ENCODE measurements around the gene CNTD1. TPM values are rescaled to one million over a fixed set of nuclear protein-coding genes. Genes with fewer than 3 reads are reported as not detected.
A peak's percentile ranks its signal among the peaks of the same experiment; 100 is the strongest.

The CNTD1 gene
- total and polyA plus RNA-seq, 2 donors (not counting 1 experiment from before 2014, with no cell fraction given) = 0.14 to 0.66 TPM

DNA sequence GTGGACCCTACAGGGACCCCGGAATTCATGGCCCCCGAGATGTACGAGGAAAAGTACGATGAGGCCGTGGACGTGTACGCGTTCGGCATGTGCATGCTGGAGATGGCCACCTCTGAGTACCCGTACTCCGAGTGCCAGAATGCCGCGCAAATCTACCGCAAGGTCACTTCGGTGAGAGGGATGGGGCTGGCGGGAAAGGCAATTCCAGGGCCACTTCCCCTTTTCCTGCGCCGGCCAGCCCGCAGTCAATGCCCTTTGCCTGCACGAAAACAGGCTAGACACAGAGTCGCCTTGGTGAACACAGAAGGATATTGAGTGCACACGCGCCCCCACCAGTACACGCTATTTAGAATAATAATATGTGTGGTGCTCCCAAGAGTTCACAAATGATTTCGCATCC is 14.3 kb upstream of the CNTD1 start:
- peaks cover 1% of the 10 kb centered on the region for H3K36me3 ChIP-seq (ENCODE audit: control insufficient read depth, insufficient read depth, low read length)
- TF ChIP-seq, protein P1, sequence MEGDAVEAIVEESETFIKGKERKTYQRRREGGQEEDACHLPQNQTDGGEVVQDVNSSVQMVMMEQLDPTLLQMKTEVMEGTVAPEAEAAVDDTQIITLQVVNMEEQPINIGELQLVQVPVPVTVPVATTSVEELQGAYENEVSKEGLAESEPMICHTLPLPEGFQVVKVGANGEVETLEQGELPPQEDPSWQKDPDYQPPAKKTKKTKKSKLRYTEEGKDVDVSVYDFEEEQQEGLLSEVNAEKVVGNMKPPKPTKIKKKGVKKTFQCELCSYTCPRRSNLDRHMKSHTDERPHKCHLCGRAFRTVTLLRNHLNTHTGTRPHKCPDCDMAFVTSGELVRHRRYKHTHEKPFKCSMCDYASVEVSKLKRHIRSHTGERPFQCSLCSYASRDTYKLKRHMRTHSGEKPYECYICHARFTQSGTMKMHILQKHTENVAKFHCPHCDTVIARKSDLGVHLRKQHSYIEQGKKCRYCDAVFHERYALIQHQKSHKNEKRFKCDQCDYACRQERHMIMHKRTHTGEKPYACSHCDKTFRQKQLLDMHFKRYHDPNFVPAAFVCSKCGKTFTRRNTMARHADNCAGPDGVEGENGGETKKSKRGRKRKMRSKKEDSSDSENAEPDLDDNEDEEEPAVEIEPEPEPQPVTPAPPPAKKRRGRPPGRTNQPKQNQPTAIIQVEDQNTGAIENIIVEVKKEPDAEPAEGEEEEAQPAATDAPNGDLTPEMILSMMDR (conservative IDR thresholded peaks at IDR 0.05 in 1 of 2, IDR thresholded peaks at IDR 0.05 in 1 of 2; ENCODE audit: low read depth in 1 of 2, low read length in 2 of 2) = no peak
- H3K9me3 ChIP-seq (ENCODE audit: control insufficient read depth, insufficient read depth, low read depth, low read length) = no peaks in the 10 kb centered on the region
- H3K9ac ChIP-seq (ENCODE audit: insufficient read depth, low read length) = no peak overlapping the region
- H3K4me2 ChIP-seq (ENCODE audit: extremely low read depth, insufficient read depth, low read length) = no peak overlapping the region
- no peak overlapping the region for H3K27ac ChIP-seq (ENCODE audit: insufficient read depth, low read length)
- DNase-seq (ENCODE audit: low read depth in 2 of 2) = no peak
- no peak overlapping the region for H2AFZ ChIP-seq (ENCODE audit: low read length)
- peaks cover 10% of the 10 kb centered on the region for H3K27me3 ChIP-seq (ENCODE audit: control insufficient read depth, insufficient read depth, low read length)
- H3K79me2 ChIP-seq (ENCODE audit: control insufficient read depth, insufficient read depth, low read length) = no peaks in the 10 kb centered on the region
- H3K4me1 ChIP-seq (ENCODE audit: control insufficient read depth, extremely low read depth, insufficient read depth, low read length) = peaks cover 19% of the 10 kb centered on the region
- no peak overlapping the region for H3K4me3 ChIP-seq (replicated peaks in 1 of 4; ENCODE audit: control extremely low read depth in 1 of 4, insufficient read depth in 1 of 4, low read depth in 3 of 4, low read length in 4 of 4)
- H4K20me1 ChIP-seq (ENCODE audit: control insufficient read depth, extremely low read depth, insufficient read depth, low read length) = no peaks in the 10 kb centered on the region

DNA sequence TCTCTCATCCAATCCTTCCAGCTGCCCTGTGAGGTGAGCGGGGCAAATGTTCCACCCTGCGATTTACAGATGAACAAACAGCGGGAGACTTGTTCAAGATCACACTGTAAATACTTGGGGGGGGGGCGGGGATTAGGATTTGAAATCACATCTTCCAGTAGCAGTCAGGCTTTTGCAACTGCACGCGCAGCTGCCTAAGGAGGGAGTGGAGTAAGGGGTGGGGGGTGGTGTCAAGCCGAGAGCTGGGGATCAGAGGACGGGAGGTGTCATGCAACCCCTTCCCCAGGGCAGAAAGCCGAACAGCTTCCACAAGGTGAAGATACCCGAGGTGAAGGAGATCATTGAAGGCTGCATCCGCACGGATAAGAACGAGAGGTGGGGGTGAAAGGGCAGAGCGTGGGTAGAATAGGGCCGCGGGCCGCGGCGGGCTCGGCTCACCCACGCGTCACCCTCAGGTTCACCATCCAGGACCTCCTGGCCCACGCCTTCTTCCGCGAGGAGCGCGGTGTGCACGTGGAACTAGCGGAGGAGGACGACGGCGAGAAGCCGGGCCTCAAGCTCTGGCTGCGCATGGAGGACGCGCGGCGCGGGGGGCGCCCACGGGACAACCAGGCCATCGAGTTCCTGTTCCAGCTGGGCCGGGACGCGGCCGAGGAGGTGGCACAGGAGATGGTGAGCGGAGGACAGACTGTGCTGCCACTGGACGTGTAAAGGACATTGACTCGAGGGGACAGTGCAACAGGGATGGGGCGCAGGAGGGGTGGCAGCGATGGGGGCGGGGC is 13.7 kb upstream of the CNTD1 start:
- no peak overlapping the region for H3K9ac ChIP-seq (ENCODE audit: insufficient read depth, low read length)

GRCh38 chr17:42787266-42787665 is 11.4 kb upstream of the CNTD1 start:
- Histone ChIP-seq H3K4me2 (ENCODE audit: extremely low read depth, insufficient read depth, low read length) (no peak overlapping the region), H4K20me1 (ENCODE audit: control insufficient read depth, extremely low read depth, insufficient read depth, low read length) (no peaks in the 10 kb centered on the region), H3K9me3 (ENCODE audit: control insufficient read depth, insufficient read depth, low read depth, low read length) (no peaks in the 10 kb centered on the region), H3K27ac (ENCODE audit: insufficient read depth, low read length) (no peak overlapping the region), H3K4me3 (replicated peaks in 1 of 4; ENCODE audit: control extremely low read depth in 1 of 4, insufficient read depth in 1 of 4, low read depth in 3 of 4, low read length in 4 of 4) (no peak overlapping the region), H3K36me3 (ENCODE audit: control insufficient read depth, insufficient read depth, low read length) (peaks cover 1% of the 10 kb centered on the region), H2AFZ (ENCODE audit: low read length) (no peak overlapping the region), H3K4me1 (ENCODE audit: control insufficient read depth, extremely low read depth, insufficient read depth, low read length) (peaks cover 9% of the 10 kb centered on the region), H3K9ac (ENCODE audit: insufficient read depth, low read length) (no peak overlapping the region), H3K27me3 (ENCODE audit: control insufficient read depth, insufficient read depth, low read length) (peaks cover 7% of the 10 kb centered on the region), H3K79me2 (ENCODE audit: control insufficient read depth, insufficient read depth, low read length) (no peaks in the 10 kb centered on the region)
- TF ChIP-seq, protein P1 (conservative IDR thresholded peaks at IDR 0.05 in 1 of 2, IDR thresholded peaks at IDR 0.05 in 1 of 2; ENCODE audit: low read depth in 1 of 2, low read length in 2 of 2) = no peak
- no peak for TF ChIP-seq EZH2 (IDR thresholded peaks at IDR 0.05; ENCODE audit: low read length, missing control alignments)
- no peak for DNase-seq (ENCODE audit: low read depth in 2 of 2)

More for the DNA sequence above, 13.7 kb upstream of the CNTD1 start:
- Histone ChIP-seq H3K4me2 (ENCODE audit: extremely low read depth, insufficient read depth, low read length) (no peak overlapping the region), H4K20me1 (ENCODE audit: control insufficient read depth, extremely low read depth, insufficient read depth, low read length) (no peaks in the 10 kb centered on the region), H3K9me3 (ENCODE audit: control insufficient read depth, insufficient read depth, low read depth, low read length) (no peaks in the 10 kb centered on the region), H3K4me3 (replicated peaks in 1 of 4; ENCODE audit: control extremely low read depth in 1 of 4, insufficient read depth in 1 of 4, low read depth in 3 of 4, low read length in 4 of 4) (no peak overlapping the region), H2AFZ (ENCODE audit: low read length) (no peak overlapping the region), H3K4me1 (ENCODE audit: control insufficient read depth, extremely low read depth, insufficient read depth, low read length) (peaks cover 18% of the 10 kb centered on the region), H3K79me2 (ENCODE audit: control insufficient read depth, insufficient read depth, low read length) (no peaks in the 10 kb centered on the region), H3K27ac (ENCODE audit: insufficient read depth, low read length) (no peak overlapping the region), H3K36me3 (ENCODE audit: control insufficient read depth, insufficient read depth, low read length) (peaks cover 1% of the 10 kb centered on the region), H3K27me3 (ENCODE audit: control insufficient read depth, insufficient read depth, low read length) (peaks cover 10% of the 10 kb centered on the region)
- no peak for DNase-seq (ENCODE audit: low read depth in 2 of 2)
- TF ChIP-seq EZH2 (IDR thresholded peaks at IDR 0.05; ENCODE audit: low read length, missing control alignments) = peak; percentile 52
- TF ChIP-seq, protein P1 (conservative IDR thresholded peaks at IDR 0.05 in 1 of 2, IDR thresholded peaks at IDR 0.05 in 1 of 2; ENCODE audit: low read depth in 1 of 2, low read length in 2 of 2) = no peak

All from fibroblast of lung (primary cell).